Esophagus squamous epithelium (tissue), 4 donors: ENCODE results near the gene RGS9.

ENCODE experiments used
- POLR2A ChIP-seq, 4 donors: fragments of 450-650 bp; IDR thresholded peaks; one replicate each; pipeline ENCODE4 v1.6.1; 2017; ENCODE audit warnings: antibody characterized with exemption in 4 of 4, mild to moderate bottlenecking in 4 of 4, moderate library complexity in 3 of 4
- TF ChIP-seq, protein P1 (sequence below), 6 experiments: fragments of 450-650 bp in 4 of 6; fragments of 200-600 bp in 2 of 6; sonication (generic) in 2 of 6; IDR thresholded peaks; one replicate each; pipeline ENCODE4 v1.5.1; 2016 to 2019; ENCODE audit warnings: antibody characterized with exemption in 6 of 6, mild to moderate bottlenecking in 4 of 6, moderate library complexity in 4 of 6

DNA sequence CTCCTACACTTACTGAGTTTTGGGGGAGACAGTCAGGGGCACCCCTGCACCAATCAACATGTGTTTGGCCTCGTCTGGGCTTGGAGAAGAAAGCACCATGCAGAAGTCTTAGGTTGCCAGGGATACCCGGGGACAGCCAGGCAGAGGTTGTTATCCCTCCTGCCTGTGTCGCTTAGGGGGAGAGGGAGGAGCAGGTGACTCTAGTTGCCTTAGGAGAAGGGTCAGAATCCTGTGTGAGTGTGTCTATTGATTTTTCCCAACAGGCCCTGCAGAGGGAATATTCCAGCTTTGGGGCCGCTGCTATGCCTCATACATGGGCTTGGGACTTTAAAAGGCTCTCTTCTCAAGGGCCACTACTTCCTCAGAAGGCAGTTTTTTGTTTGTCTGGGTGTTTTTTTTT lies 89.1 kb downstream of the RGS9 start:
- TF ChIP-seq, protein P1, sequence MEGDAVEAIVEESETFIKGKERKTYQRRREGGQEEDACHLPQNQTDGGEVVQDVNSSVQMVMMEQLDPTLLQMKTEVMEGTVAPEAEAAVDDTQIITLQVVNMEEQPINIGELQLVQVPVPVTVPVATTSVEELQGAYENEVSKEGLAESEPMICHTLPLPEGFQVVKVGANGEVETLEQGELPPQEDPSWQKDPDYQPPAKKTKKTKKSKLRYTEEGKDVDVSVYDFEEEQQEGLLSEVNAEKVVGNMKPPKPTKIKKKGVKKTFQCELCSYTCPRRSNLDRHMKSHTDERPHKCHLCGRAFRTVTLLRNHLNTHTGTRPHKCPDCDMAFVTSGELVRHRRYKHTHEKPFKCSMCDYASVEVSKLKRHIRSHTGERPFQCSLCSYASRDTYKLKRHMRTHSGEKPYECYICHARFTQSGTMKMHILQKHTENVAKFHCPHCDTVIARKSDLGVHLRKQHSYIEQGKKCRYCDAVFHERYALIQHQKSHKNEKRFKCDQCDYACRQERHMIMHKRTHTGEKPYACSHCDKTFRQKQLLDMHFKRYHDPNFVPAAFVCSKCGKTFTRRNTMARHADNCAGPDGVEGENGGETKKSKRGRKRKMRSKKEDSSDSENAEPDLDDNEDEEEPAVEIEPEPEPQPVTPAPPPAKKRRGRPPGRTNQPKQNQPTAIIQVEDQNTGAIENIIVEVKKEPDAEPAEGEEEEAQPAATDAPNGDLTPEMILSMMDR (IDR thresholded peaks at IDR 0.05), result no peak
- no peak for TF ChIP-seq POLR2A (IDR thresholded peaks at IDR 0.05)
